BJ (cell line): ENCODE results near the gene GAK. TPM values are rescaled to one million over a fixed set of nuclear protein-coding genes. Genes with fewer than 3 reads are reported as not detected.

Experiments
- CTCF ChIA-PET: fragments of 350-600 bp; formaldehyde crosslinking; extraction: SDS; loops from one replicate; lab custom pipeline; 2021; ENCODE audit warnings: antibody characterized with exemption, inconsistent platforms; lab: Yijun Ruan, JAX
- POLR2A ChIA-PET: fragments of 300-600 bp; sonication (Branson Sonifier 250); formaldehyde crosslinking; extraction: SDS; loops from one replicate; lab custom pipeline; 2021; ENCODE audit warnings: antibody characterized with exemption; lab: Charles Lee
- DNase-seq: peaks from one replicate; pipeline ENCODE4 v3.0.0-alpha.2; 2011; ENCODE audit warnings: low read depth
- H3K27me3 ChIP-seq: 2 replicates; pipeline ENCODE4 v1.6.0; 2011; ENCODE audit warnings: low read length; ENCODE audit not compliant: control insufficient read depth, insufficient read depth
- H3K36me3 ChIP-seq: 2 replicates; pipeline ENCODE4 v1.5.1; 2011; ENCODE audit warnings: low read length; ENCODE audit not compliant: control insufficient read depth, insufficient read depth
- H3K4me3 ChIP-seq: 2 replicates; pipeline ENCODE4 v1.5.1; 2011; ENCODE audit warnings: low read depth, mild to moderate bottlenecking, control low read depth, low read length
- CTCF ChIP-seq: IDR thresholded peaks from 2 replicates; pipeline ENCODE4 v1.5.1; 2011; ENCODE audit warnings: low read depth, mild to moderate bottlenecking, control low read depth, inconsistent platforms, low read length, moderate library complexity; ENCODE audit not compliant: insufficient read depth
- polyA plus RNA-seq: library from polyadenylated mRNA; depleted of rRNA; stranded (reverse); fragments of >200 nt; gene quantifications from 2 replicates; pipeline ENCODE4 v1.2.3, GENCODE V29; 2011

The GAK gene
- polyA plus RNA-seq, 1 experiment = 26.3 TPM

- peaks cover 32% of the 10 kb centered on the region for H3K36me3 ChIP-seq
- ChIA-PET POLR2A (no interaction called here), CTCF (no interaction called here)
- H3K27me3 ChIP-seq = no peaks in the 10 kb centered on the region
- no peak for DNase-seq
- TF ChIP-seq CTCF = no peak
- no peak overlapping the region for H3K4me3 ChIP-seq
Measured at GRCh38 chr4:958696-959337, 26.7 kb upstream of the GAK start.

GRCh38 chr4:958314-958665 lies 26.2 kb upstream of the GAK start:
- Histone ChIP-seq H3K4me3 (no peak overlapping the region), H3K36me3 (peaks cover 30% of the 10 kb centered on the region), H3K27me3 (no peaks in the 10 kb centered on the region)
- POLR2A ChIA-PET = no interaction called here
- no peak for DNase-seq
- CTCF ChIA-PET = no interaction called here
- no peak for TF ChIP-seq CTCF

GRCh38 chr4:957581-958313 lies 25.6 kb upstream of the GAK start:
- ChIA-PET CTCF (no interaction called here), POLR2A (no interaction called here)
- H3K36me3 ChIP-seq = peaks cover 27% of the 10 kb centered on the region
- no peak for TF ChIP-seq CTCF
- no peaks in the 10 kb centered on the region for H3K27me3 ChIP-seq
- DNase-seq = no peak
- no peak overlapping the region for H3K4me3 ChIP-seq

GRCh38 chr4:957231-957580 lies 25.1 kb upstream of the GAK start:
- peaks cover 24% of the 10 kb centered on the region for H3K36me3 ChIP-seq
- POLR2A ChIA-PET = no interaction called here
- TF ChIP-seq CTCF = no peak
- DNase-seq = no peak
- no peak overlapping the region for H3K4me3 ChIP-seq
- H3K27me3 ChIP-seq = no peaks in the 10 kb centered on the region
- CTCF ChIA-PET = no interaction called here

GRCh38 chr4:956531-957230 lies 24.6 kb upstream of the GAK start:
- H3K4me3 ChIP-seq = no peak overlapping the region
- CTCF ChIA-PET = no interaction called here
- TF ChIP-seq CTCF = no peak
- no peak for DNase-seq
- no peaks in the 10 kb centered on the region for H3K27me3 ChIP-seq
- H3K36me3 ChIP-seq = peaks cover 20% of the 10 kb centered on the region
- POLR2A ChIA-PET = no interaction called here
